Testis (tissue), 2 donors: ENCODE results near the gene ZFC3H1.

Experiments
- CTCF ChIP-seq, 3 experiments: fragments of 450-650 bp in 2 of 3; fragments of 200-600 bp in 1 of 3; sonication (generic) in 1 of 3; IDR thresholded peaks; one replicate each; pipeline ENCODE4 v1.5.1; 2016 to 2019; ENCODE audit warnings: antibody characterized with exemption in 3 of 3, mild to moderate bottlenecking in 2 of 3, moderate library complexity in 1 of 3
- POLR2A ChIP-seq: fragments of 450-650 bp; IDR thresholded peaks from one replicate; pipeline ENCODE4 v1.6.1; 2017; ENCODE audit warnings: antibody characterized with exemption, mild to moderate bottlenecking, moderate library complexity

- TF ChIP-seq POLR2A (no peak), CTCF (IDR thresholded peaks at IDR 0.05) (no peak)
These were observed 15.1 kb downstream of the ZFC3H1 start for GRCh38 chr12:71648537-71648936.
